HG03196 (cell line): ENCODE data around the gene PDGFA.

Source experiments
- ATAC-seq: cut with Tn5 transposase; IDR thresholded peaks from one replicate; pipeline ENCODE4 v1.9.1; 2021; ENCODE audit not compliant: unreplicated experiment

Gene PDGFA

DNA sequence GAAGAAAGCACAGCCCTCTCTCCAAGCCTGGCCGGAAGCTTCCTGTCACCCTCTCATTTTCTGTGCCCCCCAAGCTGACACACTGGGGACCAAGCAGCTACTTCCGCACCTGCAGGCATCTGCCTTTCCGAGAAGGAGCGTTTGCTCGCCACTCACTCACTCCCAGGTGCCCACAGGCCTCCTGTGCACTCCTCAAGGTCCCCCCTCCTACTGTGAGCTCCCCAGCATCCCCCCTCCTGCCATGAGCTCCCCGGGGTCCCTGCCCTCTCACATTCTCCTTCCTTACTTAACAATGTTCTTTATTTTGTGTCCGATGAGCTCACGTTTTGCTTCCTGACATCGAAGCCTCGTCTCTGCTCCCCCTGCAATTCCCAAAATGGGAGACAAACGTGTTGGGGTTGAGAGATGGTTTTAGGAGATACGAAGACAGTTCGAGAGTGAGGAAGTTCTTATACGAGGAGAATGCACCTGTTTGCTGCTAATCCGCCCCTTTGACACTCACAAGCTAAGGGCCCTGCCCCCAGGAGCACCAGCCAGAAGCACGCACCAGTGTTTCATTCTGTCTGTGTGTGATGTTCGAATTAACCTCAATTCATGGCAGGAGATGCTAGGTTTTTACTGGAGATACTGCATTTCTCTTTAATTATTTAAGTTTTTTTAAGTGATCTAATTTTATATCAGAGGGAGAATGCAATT, 70.2 kb downstream of the PDGFA start:
- ATAC-seq, result no peak

- ATAC-seq, result no peak
These were observed 72.1 kb downstream of the PDGFA start for GRCh38 chr7:447523-447922.
